ENCODE measurements around the gene OSGIN1.

OSGIN1 gene

DNA sequence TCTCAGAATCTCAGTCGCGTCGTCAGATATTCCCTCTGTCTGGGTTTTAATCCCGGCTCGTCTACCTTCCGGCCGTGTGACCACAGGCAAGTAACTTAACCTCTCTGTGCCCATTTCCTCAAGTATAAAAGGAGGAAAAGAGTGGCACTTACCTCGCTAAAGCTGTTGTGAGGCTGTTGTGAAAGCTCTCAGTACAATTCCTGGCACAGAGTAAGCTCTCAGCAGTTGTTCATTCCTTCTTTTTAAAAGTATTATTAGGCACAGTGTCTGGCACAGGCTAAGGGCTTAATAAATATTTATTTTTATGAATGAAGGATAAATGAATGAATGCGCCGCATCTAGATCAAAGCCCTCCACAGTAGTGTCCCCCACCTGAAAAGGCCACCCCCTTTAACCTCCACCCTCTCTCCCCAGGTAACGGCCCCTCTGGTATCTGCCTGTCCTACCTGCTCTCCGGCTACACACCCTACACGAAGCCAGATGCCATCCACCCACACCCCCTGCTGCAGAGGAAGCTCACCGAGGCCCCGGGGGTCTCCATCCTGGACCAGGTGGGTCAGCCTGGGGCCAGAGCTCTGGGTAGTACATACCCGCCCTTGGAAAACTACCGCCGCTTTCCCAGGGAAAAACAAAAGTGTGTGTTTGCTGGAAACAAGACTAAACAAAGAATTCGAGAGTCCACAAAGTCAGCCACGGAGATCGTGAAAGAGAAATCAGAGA lies 6.0 kb downstream of the OSGIN1 start:
- no peak for DNase-seq

DNA sequence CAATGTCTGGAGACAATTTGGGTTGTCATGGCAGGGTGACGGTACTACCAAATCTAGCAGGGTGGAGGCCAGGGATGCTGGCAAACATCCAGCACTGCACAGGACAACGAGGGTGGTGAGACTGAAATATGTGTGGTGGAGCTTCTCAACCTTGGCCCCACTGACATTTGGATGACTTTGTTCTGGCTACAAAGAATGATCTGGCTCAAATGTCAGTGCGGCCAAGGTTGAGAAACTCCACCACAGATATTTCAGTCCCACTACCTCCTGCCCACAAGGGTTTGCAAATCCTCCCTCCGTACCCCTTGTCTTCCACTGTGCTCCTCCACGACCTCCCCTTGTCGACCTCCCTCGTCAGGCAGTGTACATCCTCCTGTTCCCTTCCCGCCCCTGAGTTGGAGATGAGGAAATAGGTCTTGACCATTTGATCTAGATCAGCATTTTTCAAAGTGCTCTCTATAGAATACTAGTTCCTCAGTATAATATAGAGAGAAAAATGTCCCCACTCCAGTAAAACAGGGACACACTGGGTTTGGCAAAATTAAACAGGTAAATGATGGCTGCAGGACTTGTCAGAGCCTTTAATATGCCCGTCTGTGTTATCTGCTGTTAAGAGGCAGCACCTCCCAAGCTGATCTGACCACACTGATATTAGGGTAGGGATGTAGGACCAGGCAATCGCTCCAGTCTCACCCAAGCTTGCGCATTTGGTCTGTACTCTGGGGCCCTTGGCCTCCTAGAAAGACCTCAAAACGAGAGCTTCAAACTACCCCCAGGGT lies 6.8 kb downstream of the OSGIN1 start:
- DNase-seq = no peak

DNA sequence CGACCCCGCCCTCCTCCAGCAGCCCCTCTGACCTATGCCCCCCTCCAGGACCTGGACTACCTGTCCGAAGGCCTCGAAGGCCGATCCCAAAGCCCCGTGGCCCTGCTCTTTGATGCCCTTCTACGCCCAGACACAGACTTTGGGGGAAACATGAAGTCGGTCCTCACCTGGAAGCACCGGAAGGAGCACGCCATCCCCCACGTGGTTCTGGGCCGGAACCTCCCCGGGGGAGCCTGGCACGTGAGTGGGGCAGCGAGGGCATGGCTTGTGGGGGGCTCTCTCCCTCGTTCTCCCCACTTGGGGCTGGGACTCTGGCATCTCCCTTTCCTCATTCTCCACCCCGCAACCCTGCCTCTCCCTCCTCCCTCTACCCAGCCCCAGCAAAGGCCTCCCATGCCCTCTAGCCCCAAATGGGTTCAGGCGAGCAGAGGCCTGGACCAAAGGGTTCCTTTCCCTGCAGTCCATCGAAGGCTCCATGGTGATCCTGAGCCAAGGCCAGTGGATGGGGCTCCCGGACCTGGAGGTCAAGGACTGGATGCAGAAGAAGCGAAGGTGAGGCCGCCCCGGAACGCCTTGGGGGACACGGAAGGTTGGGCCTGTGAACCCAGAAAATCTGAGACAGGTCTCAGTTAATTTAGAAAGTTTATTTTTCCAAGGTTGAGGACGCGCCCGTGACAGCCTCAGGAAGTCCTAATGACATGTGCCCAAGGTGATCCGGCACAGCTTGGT lies 7.6 kb downstream of the OSGIN1 start:
- DNase-seq = no peak

DNA sequence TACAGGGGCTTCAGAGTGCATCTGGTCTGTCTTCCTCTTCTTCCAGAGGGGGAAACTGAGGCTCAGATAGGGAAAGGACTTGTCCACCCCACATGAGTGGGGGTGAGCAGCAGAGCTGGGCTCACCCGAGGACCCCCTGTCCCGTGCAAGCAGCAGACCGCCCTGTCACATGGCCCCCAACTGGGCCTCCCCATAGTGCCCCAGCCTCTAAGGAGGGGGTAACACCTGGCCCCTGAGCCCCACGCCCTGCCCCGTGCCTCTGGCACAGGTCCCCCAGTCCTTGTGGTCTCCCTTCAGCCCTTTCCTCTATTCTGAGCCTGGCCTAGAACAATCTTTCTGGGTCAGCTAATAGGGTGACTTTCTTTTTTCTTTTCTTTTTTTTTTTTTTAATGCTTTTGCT lies 8.6 kb downstream of the OSGIN1 start:
- no peak for DNase-seq

DNA sequence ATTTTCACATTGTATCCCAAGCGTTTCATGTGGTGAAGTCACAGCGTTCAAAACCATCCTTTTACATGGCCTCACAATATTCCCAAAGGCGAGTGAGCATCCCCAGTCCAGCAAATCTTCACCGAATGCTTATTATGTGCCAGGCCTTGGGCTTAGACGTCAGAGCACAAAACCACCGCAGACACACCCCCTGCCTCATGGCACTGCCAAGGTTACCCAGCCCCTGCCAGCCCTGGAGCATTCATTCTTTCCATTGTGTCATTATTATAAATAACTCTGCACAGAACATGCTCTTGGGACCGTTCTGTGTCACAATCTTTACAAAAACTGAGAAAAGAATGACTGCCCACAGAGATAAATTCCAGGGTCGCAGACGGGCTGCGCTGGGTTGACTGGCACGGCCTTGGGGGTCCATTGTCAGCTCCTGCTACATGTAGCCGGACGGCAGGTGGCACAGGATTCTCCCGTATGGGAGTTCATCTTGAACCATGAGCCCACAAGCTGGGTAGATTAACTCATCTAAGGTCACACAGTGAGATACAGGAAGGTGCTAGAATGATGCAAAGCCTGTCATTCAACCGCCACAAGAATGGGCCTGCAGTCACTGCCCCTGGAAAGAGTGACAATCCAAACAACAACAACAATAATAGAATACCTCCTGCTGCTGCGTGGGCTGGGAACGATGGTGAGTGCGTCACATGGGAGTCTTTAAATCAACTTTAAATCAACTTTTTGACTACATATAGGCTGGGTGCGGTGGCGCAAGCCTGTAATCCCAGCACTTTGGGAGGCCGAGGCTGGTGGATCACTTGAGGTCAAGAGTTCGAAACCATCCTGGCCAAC lies 10.5 kb downstream of the OSGIN1 start:
- DNase-seq = no peak

DNA sequence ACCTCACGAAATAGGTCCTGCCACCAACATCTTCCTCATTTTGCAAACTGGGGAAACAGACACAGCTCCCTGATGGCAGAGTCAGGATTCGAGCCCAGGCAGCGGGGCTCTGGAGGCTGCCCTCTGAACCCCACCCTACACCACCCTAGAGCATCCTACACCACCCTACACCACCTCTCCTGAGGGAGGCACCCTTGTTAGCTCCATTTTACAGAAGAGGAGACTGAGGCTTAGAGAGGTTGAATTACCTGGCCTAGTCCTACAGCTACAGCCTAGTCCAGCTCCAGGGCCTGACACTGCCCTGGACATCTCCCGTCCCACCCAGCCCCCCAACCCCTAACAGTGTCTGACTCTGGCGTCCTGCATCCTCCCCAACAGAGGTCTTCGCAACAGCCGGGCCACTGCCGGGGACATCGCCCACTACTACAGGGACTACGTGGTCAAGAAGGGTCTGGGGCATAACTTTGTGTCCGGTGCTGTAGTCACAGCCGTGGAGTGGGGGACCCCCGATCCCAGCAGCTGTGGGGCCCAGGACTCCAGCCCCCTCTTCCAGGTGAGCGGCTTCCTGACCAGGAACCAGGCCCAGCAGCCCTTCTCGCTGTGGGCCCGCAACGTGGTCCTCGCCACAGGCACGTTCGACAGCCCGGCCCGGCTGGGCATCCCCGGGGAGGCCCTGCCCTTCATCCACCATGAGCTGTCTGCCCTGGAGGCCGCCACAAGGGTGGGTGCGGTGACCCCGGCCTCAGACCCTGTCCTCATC lies 11.8 kb downstream of the OSGIN1 start:
- DNase-seq = no peak

DNA sequence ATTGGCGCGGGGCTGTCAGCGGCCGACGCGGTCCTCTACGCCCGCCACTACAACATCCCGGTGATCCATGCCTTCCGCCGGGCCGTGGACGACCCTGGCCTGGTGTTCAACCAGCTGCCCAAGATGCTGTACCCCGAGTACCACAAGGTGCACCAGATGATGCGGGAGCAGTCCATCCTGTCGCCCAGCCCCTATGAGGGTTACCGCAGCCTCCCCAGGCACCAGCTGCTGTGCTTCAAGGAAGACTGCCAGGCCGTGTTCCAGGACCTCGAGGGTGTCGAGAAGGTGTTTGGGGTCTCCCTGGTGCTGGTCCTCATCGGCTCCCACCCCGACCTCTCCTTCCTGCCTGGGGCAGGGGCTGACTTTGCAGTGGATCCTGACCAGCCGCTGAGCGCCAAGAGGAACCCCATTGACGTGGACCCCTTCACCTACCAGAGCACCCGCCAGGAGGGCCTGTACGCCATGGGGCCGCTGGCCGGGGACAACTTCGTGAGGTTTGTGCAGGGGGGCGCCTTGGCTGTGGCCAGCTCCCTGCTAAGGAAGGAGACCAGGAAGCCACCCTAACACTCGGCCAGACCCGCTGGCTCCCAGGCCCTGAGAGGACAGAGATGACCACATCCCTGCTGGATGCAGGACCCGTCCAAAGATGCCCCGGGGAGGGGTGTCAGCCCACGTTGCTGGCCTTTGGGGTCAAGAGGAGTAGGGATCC lies 12.6 kb downstream of the OSGIN1 start:
- DNase-seq = no peak

DNA sequence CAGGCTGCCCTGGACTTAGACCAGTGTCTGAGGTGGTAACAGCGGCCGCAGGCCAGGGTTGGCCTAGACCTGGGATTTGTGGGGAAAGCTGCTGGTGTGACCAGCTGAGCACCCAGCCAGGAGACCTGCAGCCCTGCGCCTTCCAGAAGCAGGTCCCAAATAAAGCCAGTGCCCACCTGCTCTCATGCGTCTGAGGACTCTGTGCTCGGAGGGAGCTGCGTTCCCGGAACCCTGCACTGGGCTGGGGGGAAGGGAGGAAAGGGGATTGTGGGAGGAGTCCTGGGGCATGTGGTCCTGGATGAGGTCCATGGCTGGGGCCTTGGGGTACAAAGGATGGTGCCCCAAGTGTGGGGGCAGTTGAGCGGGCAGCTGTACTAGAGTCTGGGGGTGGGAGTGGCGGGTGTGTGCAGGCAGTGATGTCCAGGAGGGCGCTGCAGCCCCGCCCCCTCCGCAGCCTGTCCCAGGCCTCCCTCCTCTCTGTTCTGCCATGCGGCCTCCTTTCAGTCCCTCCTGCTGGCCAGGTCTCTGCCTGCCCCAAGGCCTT lies 13.2 kb downstream of the OSGIN1 start:
- DNase-seq = no peak

DNA sequence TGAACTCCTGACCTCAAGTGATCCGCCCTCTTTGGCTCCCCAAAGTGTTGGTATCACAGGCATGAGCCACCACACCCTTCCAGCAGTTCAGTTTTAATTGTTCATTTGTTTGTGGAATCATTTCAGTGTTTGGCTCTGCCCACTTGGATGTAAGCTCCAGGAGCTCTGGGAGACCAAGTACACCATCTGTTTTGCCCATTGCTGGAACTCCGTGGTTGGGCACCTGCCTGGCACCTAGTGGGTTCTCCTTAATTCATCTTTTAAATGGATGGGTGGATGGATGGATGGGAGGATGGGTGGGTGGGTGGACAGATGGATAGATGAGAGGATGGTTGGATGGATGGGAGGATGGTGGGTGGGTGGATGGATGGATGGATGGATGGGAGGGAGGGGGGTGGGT lies 14.1 kb downstream of the OSGIN1 start:
- no peak for DNase-seq

DNA sequence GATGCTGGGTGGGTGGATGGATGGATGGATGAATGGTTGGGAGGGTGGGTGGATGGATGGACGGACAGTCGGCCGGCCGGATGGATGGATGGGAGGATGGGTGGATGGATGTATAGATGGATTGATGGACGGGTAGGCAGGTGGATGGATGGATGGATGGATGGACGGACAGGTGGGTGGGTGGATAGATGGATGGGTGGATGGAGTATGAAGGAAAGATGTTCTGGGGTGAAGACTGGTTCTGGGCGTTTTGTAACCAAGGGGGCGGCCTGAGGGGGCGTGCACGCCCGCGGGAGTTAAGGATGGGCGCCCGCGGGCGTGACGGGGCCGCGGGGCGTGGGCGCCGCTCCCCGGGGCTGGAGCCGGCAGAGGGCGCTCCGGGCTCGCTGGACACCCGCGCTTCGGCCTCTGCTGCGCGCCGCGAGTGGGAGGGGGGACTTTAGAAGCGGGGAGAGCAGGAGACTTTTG lies 14.8 kb downstream of the OSGIN1 start, which contains the start of gene NECAB2:
Gene NECAB2, plus strand, starts transcription at position 407 of the 468 bp plus-strand sequence. CDS start 405 bp downstream, outside the sequence.
- DNase-seq = no peak

DNA sequence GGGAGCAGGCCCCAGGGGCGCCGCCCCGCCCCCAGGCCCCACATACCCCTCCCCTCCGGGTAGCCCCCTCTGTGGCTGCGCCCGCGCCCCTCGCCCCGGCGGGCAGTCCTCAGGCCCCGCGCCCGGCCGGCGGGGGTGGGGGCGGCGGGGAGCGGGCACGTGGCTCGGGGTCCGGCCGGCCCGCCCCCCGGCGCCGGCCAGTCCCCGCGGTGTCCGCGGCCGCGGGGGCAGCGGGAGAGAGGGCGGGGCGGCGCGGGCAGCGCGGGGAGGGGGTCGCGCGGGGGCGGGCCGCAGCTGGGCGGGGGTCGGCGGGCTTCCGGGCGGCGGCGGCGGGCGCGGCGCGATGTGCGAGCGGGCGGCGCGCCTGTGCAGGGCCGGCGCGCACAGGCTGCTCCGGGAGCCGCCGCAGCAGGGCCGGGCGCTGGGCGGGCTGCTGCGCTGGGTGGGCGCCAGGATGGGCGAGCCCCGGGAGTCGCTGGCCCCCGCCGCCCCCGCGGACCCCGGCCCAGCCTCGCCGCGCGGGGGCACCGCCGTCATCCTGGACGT lies 15.3 kb downstream of the OSGIN1 start:
- no peak for DNase-seq

DNA sequence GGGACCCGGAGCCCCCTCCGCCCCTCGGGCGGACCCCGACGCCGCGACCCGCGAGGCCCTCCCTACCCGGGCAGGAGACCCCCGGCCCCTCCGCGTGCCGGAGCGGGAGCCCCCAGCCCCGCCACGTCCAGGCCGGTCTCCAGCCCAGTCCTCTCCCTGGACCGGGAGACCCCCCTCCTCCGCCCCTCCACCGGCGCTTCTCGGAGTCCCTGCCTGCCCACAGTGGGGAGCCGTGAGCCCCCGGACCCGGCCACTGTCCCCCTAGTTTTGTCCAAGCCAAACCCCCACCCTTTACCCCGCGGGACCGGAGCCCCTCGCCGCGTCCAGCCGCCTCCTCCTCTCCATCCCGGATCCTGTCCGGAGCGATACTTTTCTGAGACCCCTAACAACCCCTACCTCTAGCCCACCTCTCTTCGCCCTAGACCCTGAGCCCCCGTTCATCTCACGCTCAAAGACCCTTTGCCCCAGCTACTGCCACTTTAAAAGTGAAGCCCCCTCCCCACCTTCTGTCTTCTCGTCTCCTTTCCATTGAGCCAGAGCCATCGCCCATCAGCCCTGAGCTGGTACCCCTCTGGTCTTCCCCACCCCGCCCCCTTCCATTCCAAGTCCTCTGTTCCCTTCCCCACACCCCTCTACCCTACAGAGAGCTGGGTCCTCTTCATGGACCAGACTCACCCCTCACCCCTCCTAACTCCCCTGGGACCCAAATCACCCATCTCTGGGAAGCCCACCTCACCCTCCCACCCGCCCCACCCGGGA lies 16.0 kb downstream of the OSGIN1 start:
- no peak for DNase-seq

DNA sequence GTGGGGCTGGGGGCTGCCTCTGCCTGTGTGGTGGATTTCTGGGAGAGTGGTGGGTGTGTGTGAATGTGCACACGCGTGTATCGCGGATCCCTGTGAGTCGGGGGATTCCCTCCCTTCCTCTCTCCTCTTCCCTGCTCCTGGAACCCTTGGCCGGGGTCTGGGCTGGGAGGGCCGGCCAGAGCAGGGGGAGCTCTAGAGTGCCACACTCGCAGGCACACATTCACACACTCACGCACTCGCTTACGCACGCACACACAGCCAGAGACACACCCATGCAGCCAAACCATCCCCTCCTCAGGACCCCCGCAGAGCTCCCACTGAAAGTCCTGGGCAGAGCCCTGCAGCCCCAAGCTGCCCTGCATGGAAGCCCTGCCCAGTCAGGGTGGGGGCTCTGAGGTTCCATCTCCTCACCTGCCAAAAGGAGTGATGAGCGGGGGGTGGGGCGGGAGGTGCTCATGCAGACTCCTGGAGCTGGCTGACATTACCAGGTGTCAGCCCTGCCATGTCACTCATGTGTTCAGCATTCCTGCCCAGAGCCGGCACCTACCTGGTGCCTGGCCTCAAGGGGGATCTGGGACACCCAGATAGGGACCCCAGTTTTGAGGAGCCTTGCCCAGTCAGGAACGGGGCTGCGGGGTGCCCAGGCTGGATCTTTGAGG lies 16.9 kb downstream of the OSGIN1 start:
- DNase-seq = no peak

DNA sequence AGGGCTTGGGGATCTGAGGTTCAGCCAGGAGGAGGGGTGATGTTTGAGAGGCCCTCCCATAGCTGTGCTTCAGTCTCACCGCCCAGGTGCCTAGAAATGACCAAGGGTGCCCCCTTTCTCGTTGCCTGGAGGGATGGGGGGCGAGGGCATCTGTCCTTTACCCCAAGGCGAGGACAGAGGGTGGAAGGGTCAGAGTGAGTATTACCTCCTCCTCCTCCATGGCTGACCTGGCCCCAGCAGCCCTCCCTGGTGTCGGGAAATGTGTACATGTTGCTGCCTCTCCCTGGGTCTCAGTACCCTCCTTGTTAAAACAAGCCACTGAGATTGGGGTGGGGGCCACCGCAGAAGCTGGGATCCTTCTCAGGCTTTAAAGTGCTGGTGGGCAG lies 17.4 kb downstream of the OSGIN1 start:
- no peak for DNase-seq

DNA sequence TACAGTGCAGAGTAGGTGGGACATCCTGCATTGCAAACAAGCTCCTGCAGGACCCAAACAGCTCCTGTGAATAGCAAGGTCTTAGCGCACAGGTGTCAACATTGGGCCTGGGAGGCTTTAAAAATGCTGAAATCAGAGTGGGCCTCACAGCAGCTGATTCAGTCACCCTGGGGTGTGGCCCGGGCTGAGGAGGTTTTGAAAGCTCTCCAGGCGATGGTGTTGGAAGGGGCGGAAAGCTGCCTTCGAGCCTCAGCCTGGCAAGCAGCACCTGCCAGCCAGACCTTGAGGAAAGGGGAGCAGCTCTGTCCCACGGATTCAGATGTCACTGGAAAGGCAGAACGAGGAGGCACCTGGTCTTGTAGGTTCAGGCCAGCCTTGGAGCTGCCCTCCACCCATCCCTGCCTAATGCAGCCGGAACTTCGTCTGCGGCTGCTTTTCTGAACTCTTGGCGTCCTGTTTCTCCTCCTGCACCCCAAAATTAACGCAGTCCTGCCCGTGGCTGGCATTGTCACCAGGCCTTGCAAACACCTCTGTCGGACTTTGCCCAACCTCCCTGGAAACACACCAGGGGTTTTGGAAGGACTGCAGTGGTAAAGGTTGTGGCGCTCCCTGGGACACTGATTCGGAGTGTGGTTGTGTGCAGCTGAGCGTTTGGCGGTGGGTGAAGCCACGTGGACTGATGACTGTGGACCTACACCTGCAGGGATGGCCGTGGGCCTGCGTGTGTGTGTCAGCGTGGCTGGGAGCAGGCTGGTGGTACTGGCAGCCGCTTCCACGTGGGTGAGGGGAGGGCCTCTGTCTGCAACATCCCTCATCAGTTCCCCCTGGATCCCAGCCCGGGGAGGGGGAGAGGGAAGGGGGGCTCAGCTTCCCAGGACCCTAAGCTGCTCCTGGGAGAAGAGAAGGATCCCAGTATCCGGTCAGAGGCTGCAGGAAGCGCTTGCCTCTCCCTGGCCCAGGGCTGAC lies 18.4 kb downstream of the OSGIN1 start:
- no peak for DNase-seq

DNA sequence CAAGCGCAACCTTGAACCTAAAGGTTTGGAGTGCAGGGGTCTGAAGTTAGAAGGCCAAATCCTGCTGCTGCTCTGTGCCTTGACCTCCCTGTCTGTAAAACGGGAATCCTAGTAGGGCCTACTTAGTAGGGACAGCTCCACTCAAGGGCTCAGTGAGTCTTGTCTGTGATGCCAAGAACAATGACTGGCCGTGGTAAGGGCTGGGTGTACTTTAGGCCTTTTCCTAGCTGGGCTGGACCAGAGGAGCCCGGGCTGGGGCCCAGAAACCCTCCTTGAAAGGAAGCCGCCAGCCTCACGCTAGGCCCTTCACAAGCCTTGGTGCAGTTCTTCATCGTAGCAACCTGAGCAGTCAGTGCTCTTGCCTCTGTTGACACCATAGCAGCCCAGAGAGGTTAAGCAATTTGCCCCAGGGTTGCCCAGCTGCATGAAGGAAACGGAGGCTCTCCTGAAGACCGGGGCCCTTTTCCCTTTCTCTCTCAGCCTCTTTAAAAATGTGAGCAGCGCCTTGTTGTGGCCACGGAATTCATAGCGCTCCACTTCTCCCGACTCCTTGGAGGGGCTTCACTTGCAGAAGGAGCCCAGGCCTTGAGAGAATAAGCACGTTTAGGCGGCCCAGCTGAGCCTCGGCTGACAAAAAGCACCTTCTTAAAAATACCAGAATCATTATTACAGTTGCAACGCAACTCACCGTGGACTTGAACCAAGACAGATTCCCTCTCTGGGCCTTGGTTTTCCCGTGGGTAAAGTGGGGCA lies 19.4 kb downstream of the OSGIN1 start:
- DNase-seq = no peak

DNA sequence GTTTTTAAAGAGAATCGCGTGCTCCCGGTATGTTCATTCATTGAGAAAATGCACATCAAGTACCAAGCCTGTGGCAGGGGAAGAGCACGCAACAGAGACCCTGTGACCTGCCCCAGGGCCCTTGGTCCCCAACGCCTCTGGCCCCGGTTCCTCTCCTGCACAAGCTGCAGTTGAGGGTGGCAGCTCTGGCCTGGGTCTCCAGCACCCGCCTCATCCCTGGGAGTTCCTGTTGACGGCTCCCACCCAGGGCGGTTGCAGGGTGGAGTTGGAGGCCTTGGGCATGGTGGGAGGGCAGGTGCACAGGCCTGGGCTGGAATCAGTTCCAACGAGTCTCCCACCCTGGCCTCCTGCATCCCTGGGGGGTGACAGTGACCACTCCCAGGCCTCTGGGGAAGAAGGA lies 20.0 kb downstream of the OSGIN1 start:
- no peak for DNase-seq

Data from activated CD8-positive, alpha-beta memory T cell treated with anti-CD3 and anti-CD28 coated beads, Interleukin-2, amount 50 U/mL, for 4 hours (primary cell).